ENCODE results near the gene FBXO42. TPM values are rescaled to one million over a fixed set of nuclear protein-coding genes. Genes with fewer than 3 reads are reported as not detected.

FBXO42 gene
- polyA plus RNA-seq, 3 donors, result 11.6 to 18.4 (median 16.9) TPM

DNA sequence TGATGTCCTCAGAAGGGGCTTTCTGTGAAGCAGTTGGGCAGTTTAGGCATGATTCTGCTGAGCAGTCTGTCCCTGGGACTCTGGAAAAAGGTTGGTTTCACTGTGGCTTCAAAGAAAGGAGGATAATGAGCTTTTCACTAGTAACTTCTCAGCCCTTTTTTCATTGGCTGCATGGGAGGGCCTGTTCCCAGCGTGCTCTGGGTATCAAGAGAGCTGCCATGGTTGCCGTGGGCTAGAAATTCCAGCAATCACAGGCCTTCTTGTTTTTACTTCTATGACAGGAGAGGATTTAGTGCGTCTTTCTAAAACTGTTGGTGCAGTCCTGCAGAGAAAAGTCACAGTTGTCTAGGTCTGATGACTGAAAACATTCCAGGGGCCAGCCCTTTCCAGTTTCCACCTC is 22.0 kb upstream of the FBXO42 start:
- Histone ChIP-seq H3K4me1 (ENCODE audit: control insufficient read depth in 1 of 2, insufficient read depth in 2 of 2, low read length in 2 of 2) (peaks cover 29 to 57% of the 10 kb centered on the region in 2 donors), H4K20me1 (ENCODE audit: insufficient read depth, low read length) (peaks cover 100% of the 10 kb centered on the region), H3K4me3 (replicated peaks in 1 of 3; ENCODE audit: low read depth in 2 of 3, low read length in 3 of 3) (no peak overlapping the region), H3K9me3 (replicated peaks in 1 of 2; ENCODE audit: control insufficient read depth in 1 of 2, insufficient read depth in 1 of 2, low read length in 2 of 2) (no peaks in the 10 kb centered on the region), H3K9ac (ENCODE audit: insufficient read depth, low read length, poor library complexity, severe bottlenecking) (no peak overlapping the region), H2AFZ (ENCODE audit: insufficient read depth, low read depth, low read length, poor library complexity, severe bottlenecking) (no peak overlapping the region), H3K27ac (ENCODE audit: low read depth in 1 of 2, low read length in 2 of 2) (peak overlapping the region in 1 of 2 donors; percentile 64), H3K36me3 (replicated peaks in 1 of 2; ENCODE audit: control insufficient read depth in 1 of 2, insufficient read depth in 2 of 2, low read length in 2 of 2) (peaks cover 0 to 12% of the 10 kb centered on the region in 2 donors), H3K79me2 (ENCODE audit: insufficient read depth, low read length) (peaks cover 100% of the 10 kb centered on the region), H3K27me3 (ENCODE audit: control insufficient read depth in 2 of 2, insufficient read depth in 2 of 2, low read length in 2 of 2) (no peaks in the 10 kb centered on the region), H3K4me2 (replicated peaks; ENCODE audit: extremely low read depth, low read length, poor library complexity, severe bottlenecking) (no peak overlapping the region)
- no peaks in the 10 kb centered on the region for H3K27me3 Mint-ChIP-seq (ENCODE audit: low read depth in 3 of 3)
- H3K4me3 Mint-ChIP-seq, result no peak overlapping the region
- no peak for TF ChIP-seq CTCF (IDR thresholded peaks at IDR 0.05)
- no peak for DNase-seq
- H3K27ac Mint-ChIP-seq, result peak overlapping the region in 4 of 7 donors; percentile 28 to 76 (median 50)
- WGBS (ENCODE audit: insufficient coverage), result no CpG with 5 or more reads among the region's 3 CpGs
- H3K4me1 Mint-ChIP-seq, result peaks cover 60% of the 10 kb centered on the region
- peaks cover 20 to 41% of the 10 kb centered on the region in 2 donors for H3K36me3 Mint-ChIP-seq
- intact Hi-C loops (cut with micrococcal nuclease), result no loop called here
- H3K9me3 Mint-ChIP-seq, result no peaks in the 10 kb centered on the region

GRCh38 chr1:16372535-16373285 is 20.4 kb upstream of the FBXO42 start:
- Histone ChIP-seq H3K27ac (ENCODE audit: low read depth in 1 of 2, low read length in 2 of 2) (no peak overlapping the region), H4K20me1 (ENCODE audit: insufficient read depth, low read length) (peaks cover 99% of the 10 kb centered on the region), H2AFZ (ENCODE audit: insufficient read depth, low read depth, low read length, poor library complexity, severe bottlenecking) (no peak overlapping the region), H3K4me1 (ENCODE audit: control insufficient read depth in 1 of 2, insufficient read depth in 2 of 2, low read length in 2 of 2) (peaks cover 38 to 72% of the 10 kb centered on the region in 2 donors), H3K4me3 (replicated peaks in 1 of 3; ENCODE audit: low read depth in 2 of 3, low read length in 3 of 3) (no peak overlapping the region), H3K79me2 (ENCODE audit: insufficient read depth, low read length) (peaks cover 100% of the 10 kb centered on the region), H3K4me2 (replicated peaks; ENCODE audit: extremely low read depth, low read length, poor library complexity, severe bottlenecking) (no peak overlapping the region), H3K27me3 (ENCODE audit: control insufficient read depth in 2 of 2, insufficient read depth in 2 of 2, low read length in 2 of 2) (no peaks in the 10 kb centered on the region), H3K9me3 (replicated peaks in 1 of 2; ENCODE audit: control insufficient read depth in 1 of 2, insufficient read depth in 1 of 2, low read length in 2 of 2) (no peaks in the 10 kb centered on the region), H3K9ac (ENCODE audit: insufficient read depth, low read length, poor library complexity, severe bottlenecking) (no peak overlapping the region), H3K36me3 (replicated peaks in 1 of 2; ENCODE audit: control insufficient read depth in 1 of 2, insufficient read depth in 2 of 2, low read length in 2 of 2) (peaks cover 0 to 3% of the 10 kb centered on the region in 2 donors)
- DNase-seq, result no peak
- Mint-ChIP-seq H3K9me3 (no peaks in the 10 kb centered on the region), H3K27me3 (ENCODE audit: low read depth in 3 of 3) (no peaks in the 10 kb centered on the region), H3K27ac (peak overlapping the region; percentile 25 to 91 (median 73)), H3K36me3 (peaks cover 20 to 34% of the 10 kb centered on the region in 2 donors), H3K4me1 (peaks cover 74% of the 10 kb centered on the region), H3K4me3 (no peak overlapping the region)
- intact Hi-C loops (cut with micrococcal nuclease), result no loop called here
- TF ChIP-seq CTCF (IDR thresholded peaks at IDR 0.05), result no peak
- 97% methylated on average over 3 of the region's 3 CpGs for WGBS (ENCODE audit: insufficient coverage)

All from CD14-positive monocyte (primary cell).